ENCODE measurements around the gene KDM4B.

Gene KDM4B

DNA sequence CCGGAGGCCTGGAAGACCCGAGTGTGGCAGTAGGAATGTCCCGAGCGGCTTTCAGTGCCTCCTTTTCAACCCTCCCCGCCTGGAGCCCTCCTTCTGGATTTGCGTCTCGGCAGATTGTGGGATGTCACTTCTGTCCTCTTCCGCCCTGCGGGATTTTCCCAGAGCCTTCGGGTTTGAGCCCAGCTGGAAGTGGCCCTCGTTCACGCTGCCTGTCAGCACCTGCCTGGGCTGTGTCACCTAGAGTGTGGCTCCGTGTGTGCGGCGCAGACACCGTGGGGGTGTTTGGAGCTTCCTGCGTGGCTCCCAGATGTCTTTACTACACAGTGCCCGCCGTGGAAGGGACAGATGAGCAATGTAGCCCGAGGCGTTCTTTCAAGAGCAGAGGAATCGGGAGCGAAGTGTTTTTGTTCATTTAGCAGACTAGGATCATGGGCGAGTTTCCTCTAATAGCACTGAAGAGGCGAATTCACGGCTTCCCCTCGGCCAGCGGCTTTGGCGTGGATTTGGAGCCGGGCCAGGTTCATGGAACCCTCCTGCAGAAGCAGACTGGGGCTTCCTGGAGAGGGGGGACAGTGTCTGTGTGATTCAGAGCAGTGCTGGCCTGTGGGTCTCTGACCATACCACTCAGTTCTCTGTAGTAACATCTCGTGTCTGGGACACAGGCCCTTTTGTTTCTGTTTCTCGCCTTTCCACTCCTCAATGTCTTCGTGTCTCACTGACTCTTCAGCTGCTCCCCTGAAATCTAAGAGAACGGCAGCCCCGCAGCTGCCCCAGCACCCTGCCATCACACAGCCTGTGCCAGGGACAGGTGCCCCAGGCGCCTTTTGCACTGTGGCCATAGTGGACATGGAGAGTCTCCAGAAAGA is 68.0 kb downstream of the KDM4B start:
- DNase-seq = no peak

DNA sequence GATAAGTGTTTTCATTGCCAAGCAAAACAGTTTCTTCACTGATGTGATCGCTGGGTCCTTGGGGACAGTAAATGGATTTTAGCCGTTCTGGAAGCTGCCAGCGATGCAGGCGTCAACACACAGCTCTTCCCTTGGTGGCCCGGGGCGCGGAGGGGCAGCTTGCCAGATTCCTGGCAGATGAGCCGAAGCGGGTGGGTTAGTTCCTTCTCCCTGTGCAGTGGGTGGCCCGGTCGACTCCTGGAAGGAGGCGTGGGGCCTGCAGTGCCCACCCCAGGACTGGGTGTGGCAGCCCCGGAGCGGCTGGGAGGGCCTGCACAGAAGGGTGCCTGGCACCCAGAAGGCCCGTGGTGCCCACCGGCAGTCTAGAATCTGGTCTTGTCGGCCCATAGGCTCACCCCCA is 69.0 kb downstream of the KDM4B start:
- no peak for DNase-seq

DNA sequence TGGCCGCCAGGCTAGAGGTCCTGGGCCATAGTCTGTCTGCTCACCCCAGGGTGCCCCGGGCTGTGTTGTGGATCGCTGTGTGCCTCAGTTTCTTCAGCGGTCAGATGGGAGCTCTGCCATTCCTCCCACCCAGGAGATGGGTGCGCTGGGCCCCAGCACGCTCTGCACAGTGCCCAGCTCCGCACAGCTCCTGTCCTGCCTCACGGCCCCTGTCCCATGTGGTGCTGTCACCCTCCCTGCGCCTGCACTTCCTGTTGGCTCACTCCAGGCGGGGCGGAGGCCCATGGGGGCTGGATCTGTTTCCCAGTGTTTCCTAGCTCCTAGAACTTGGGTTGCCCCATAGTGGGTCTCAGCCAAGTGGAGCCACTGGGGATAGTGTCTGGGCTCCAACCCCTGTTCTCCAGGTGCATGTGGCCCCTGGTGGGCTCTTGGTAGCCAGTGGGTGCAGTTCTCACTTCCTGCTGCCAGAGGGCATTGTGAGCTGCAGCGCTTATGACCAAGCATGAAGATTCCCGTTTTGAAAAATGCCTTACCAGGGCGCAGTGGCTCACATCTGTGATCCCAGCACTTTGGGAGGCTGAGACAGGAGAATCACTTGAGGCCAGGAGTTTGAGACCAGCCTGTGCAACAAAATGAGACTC is 69.8 kb downstream of the KDM4B start:
- peak; percentile 15 for DNase-seq

DNA sequence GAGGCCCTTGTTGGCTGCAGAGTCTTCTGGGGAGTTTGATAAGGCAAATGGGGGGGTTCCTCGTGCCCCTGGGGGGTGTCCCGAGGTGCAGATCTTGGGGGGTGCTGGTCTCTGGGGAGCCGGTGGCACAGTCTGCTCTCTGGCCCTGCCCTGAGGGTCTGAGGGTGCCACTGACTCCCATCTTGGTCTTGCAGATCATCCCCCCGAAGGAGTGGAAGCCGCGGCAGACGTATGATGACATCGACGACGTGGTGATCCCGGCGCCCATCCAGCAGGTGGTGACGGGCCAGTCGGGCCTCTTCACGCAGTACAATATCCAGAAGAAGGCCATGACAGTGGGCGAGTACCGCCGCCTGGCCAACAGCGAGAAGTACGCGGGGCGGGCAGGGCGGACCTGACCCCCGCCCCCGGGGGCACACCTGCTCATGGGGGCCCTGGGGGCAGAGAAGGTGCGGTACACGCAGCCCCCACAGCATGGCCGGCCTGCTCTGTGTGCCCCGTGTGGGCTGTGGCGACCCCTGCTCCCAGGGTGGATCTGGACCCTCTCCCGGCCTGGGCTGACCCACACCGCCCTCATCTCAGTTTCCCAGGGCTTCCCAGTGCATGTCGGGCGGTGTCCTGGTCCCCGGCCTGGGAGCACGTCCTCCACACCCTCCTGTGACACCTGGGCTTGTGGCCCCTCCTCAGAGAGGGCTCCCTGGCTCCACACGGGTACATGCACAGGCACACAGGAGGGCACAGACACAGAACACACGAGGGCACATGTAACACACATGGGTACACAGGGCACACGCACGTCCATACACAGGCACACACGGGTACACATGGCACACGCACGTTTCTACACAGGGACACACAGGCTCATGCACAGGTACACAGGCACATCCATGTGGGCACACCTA is 71.0 kb downstream of the KDM4B start:
- no peak for DNase-seq

DNA sequence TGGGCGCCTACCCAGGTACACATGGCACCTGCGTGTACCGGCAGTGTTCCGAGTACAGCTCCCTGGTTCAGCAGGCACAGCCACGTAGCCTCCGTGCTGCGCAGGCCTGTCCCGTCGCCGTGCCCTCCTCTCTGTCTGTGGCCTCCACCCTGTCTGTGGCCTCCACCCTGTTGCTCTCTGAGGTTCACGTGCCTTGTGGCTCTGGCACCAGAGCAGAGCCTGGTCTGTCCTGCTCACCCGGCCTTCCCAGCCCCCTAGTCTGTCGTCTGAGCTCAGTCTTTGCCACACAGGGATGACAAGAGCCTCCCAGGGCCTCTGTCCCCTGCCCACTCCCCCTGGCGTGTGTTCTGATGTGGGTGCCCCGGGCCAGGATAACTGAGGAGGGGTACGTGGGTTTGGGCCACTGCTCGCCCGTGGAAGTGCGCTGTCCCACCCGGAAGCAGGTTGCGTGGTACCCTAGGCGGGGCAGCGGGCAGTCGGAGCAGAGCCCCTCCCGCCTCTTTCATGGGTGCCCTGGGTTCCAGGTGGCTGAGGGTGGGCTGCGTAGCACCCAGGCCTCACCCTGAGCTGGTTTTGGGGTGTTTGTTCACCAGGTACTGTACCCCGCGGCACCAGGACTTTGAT is 71.7 kb downstream of the KDM4B start:
- no peak for DNase-seq

DNA sequence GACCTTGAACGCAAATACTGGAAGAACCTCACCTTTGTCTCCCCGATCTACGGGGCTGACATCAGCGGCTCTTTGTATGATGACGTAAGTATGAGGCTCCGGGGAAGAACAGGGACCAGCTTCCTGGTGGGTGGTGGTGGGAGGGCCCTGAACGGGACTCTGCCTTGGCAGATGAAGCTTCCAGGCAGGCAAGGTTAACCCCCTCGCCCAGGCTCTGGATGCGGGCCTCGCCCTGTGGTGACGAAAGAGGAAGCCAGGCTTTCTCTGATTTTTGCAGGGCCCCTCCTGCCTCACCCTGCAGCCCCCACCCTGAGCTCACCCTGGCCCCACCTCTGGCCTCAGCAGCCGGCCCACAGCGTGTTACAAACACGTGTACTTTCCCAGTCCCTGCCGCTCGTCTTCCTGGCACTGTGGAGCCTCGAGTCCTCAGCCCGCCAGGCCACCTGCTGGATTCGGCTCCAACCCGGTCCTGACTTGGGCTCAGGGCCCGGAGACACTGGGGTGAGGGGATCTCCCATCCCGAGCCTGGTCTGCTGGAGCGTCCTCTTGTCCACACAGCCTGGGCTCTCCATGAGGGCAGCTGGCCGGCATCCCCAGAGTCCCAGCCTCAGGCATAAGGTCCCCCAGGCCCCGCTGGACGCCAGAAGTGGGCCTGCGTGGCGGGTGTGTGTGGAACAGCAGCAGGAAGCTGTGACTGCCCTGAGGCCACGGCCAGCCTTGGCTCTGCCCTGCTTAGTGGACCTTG is 72.4 kb downstream of the KDM4B start:
- no peak for DNase-seq

DNA sequence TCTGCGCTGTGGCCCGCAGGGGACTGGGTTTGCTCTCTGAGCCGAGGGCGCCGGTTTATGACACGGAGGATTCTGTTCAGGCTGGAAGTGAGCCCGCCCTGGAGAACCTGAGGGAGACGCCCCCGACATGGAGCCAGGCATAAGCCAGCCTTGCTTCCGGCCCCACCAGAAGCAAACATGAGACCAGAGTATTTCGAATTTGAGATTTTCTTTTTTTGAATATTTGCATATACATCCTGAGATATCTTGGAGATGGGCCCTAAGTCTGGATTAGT is 72.9 kb downstream of the KDM4B start:
- no peak for DNase-seq

DNA sequence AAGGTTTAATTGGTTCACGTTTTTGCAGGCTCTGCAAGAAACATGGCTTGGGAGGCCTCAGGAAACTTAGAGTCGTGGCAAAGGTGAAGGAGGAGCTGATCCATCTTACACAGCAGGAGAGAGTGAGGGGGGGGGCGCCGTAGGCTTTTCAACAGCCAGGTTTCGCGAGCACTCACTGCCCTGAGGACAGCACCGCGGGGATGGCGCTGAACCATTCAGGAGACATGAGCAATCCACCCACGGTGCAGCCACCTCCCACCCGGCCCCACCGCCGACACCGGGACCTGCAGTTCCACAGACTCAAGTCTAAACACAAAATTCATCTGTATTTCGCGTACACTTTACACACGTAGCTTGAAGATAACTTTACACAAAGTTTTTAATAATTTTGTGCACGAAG is 73.6 kb downstream of the KDM4B start:
- DNase-seq = no peak

DNA sequence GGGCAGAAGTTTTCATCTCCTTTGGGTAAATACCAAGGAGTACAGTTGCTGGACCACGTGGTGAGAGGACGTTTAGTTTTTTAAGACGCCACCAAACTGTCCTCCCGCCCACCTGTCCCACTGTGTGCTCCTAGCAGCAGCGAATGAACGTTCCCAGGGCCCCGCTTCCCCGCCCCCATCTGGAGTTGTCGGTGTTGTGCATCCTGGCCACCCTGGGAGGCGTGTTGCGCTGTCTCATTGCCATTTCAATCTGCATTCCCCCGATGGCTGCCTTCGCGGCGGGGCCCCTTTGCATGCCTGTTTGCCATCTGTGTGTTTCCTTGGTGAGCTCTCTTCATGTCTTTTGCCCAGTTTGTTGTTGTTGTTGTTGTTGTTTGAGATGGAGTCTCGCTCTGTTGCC is 76.1 kb downstream of the KDM4B start:
- DNase-seq = no peak

DNA sequence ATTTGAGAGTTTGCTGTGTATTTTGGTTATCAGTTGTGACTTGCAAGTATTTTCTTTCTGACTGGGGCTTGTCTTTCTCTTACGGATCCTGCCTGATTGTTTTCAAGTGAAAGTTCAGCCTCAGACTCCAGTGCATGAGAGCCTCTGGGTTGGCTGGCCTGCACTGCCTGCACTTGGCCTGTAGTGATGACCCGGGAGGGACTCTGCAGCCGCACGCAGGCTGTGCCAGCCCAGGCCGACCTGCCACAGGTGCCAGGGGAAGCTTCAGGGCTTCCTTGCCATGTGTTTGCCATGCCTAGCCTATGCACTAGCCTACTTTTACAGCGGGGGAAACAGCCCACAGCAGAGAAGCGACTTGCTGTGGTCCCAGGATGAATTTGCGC is 77.0 kb downstream of the KDM4B start:
- DNase-seq = no peak

DNA sequence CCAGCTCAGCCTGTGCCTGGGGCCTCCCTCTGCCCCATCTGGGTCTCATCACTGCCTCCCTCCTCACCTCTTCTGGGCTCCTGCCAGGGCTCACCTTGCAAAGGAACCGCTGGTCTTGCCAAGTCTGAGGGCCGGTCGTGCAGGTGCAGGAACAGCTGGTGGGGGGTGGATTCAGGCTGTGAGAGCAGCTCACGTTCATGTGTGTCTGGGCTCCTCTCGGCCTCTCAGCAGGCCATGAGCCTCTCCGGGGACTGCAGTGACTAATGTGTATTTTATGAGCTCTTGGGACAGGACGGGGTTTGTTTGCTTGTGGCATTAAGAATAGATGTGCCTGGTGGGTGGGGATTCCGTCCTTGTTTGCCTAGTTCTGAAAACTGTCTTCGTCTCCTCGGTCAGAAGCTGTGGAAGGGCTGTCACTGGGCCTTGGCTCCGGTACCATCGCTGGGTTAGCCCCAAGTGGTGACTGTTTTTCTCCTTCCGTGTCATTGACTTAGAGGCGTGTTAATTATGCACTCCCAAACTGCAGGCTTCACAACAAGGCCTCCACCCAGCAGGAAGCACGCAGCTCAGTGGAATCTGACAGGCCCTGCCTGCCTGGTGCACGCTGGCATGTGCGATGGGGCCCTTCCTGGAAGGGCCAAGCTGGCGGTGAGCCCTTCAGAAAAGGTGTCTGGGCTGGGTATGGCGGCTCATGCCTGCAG is 77.6 kb downstream of the KDM4B start:
- no peak for DNase-seq

DNA sequence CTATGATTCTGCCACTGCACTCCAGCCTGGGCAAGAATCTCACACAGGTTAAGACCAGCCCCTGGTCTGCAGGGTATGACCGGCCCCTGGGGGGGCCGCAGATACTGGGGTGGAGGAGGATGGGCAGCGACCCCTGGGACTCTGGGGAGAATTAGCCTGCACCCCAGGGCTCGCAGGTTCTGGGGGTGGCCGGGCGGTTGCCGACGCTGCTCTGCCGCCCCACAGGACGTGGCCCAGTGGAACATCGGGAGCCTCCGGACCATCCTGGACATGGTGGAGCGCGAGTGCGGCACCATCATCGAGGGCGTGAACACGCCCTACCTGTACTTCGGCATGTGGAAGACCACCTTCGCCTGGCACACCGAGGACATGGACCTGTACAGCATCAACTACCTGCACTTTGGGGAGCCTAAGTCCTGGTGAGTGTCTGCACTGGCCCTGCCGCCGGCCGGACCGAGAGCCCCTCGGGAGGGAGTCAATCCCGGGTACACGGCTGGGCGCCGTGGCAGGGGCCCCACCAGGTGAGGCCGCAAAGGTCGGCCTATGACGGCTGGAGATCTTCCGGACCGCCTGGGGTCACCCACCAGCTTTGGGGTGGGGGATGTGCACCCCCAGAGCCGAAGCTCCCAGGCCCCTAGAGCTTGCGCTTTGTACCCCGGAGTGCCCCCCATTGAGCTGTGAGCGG is 78.5 kb downstream of the KDM4B start:
- DNase-seq = no peak

DNA sequence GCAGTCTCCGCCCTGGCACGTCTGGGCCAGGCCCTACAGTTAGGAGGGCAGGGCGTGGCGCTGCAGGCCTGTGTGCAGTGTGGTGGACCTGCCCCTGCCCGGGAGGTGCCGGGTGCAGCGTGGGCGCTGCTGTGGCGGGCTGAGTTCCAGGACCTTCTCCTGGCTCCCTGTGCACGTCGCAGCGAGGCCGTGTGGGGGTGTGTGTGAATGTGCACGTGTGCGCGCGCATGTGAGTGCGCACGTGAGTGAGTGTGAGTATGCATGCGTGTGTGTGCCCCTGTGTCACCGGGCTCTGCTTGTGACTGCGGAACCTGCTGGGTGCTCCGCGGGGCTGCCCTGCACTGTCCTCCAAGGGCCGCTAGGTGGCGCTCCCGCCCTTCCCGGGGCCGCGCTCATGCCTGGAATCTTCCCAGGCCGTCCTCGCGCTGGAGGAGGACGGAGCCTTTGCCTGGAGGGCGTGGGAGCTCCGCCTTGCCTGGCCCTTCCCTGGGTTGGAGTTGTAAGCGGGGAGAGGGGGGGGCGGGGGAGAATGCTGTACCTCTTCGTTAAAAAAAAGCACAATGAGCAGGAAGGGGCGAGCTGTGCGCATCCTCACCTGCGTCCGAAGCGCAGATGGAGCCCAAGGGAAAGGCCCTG is 79.3 kb downstream of the KDM4B start:
- peak; percentile 55 for DNase-seq

DNA sequence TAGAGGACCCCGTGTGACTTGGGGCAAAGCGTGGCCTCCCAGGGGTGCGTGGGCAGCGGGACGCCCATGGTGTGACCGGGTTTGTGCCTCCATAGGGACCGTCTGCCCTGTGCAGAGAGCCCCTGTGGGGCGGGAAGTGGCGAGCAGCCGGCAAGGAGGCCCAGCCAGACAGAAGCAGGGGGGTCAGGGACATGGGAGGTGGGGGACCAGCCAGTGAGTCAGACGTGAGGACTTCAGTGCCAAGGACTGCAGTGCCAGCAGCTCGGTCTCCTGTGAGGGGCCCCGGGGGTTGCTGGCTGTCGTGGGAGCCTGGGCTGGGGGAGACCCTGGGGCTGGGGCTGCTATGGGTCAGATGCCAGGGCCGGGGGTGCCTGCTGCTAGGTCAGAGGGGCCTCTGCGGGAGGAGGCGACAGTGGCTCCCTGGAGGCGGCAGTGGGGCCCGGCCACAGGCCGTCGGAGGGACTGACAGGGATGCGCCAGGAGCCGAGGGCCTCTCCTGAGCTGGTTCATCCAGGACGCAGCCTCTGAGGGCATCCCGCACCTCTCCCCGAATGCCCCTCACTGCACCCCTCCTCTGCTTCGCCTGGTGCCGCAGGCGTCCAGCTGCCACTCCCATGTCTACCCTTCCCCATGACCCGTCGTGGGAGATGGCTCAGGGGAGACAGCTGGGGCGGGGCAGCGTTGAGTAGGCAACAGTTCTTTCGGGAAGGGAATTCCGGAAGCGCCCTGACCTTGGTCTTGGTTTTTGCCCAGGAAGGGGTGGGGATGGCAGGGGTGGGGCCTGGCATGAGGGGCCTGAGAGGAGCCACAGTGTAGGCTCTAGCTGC is 80.0 kb downstream of the KDM4B start:
- DNase-seq = no peak

DNA sequence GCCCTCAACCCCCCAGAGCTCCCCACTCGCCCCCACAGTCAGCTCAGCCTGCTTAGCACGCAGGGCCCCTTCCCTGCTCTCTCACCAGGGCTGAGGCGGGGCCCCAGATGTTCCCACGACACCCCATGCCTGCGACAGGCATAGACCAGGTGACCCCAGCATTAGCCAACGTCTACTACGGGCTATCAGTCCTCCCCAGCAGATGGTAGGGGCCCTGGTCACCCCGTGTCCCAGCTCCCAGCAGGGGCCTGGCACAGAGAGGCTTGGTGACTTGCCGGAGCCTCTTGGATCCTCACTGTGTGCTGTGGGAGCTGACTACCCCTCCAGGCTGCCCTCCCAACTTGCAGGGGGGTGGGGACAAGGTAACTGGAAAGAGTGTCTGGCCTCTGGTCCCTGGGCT is 80.6 kb downstream of the KDM4B start:
- no peak for DNase-seq

DNA sequence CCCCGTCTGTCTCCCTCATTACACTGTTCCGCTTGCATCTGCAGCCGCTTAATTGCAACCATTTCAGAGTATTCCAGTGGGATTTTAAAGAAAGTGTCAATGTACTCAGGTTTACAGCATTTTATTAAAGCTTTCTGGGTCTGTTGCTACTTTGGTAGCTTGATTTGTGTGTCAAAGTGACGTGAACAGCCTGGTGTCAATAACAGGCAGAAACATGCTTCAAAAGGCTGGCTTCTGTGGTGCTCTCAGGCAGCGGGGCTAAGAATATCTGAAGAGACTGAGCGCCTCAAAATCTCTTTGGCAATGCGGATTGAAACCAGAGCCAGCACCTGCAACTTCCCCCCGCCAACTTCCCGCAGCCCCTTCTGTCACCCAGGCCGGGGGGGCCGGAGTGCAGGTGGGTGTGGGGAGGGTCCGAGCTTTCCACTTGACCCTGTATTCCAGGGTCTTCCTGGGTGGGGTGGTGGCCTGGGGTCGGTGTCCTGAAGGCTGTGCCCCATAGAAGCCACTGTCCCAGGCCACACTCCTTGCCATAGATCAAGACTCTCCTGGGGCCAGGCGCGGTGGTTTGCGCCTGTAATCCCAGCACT is 81.2 kb downstream of the KDM4B start:
- DNase-seq = no peak

DNA sequence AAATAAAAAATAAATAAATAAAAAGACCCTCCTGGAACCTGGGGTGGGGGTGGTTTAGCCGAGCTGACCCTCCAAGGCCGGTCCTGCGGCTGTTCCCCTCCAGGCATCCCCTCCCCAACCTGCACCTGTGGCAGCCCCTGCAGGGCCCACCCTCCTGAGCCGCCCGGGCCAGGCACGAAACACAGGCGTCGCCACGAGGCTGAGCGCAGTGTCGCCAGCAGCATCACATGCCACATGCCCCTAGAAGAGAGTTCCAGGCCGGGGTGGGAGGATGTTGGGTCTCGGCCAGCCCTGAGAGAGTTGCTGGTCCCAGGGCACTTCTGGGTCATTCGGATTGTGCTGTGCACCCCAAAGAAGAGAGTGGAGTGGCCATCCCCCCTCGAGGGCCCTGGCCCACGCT is 82.0 kb downstream of the KDM4B start:
- no peak for DNase-seq

DNA sequence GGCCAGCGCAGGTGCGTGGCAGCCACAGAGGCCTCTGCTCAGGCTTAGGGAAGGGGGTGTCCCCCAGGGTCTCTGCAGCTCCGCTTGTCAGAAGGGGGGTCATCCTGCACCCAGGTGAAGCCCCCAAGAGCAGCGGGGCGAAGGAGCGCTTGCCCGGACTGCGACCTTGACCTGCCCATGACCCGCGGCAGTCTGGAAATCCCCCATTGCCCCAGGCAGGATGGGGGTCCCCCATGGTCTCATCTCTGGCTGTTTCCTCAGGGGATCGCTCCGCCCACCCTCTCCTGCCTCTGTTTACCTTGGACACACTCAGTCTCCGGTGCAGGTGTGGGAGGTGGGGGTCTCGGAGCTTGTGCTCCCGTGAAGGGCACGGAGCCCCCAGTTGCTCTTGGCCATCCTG is 82.7 kb downstream of the KDM4B start:
- no peak for DNase-seq

DNA sequence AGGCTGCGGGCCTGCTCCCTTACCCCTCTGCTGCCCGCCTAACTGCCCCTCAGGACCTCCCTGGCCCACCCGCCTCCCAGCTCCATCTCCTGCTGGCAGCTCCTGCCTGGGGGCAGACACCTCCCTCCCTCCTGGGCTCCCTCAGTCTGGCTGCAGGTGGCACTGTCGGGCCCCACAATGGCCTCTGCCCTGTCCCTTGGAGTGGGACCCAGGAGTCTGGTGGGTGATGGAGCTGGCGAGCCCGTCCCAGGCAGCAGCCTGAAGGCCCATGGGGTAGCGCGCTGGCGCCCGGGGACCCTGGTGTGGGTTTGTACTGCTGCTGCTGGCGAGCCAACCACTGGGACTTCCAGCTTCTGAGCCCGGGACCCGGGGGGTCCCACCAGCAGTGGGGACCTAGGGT is 83.6 kb downstream of the KDM4B start:
- no peak for DNase-seq

Measured in CD4-positive, alpha-beta T cell treated with Interleukin-6 for 4 hours (primary cell).